ENCODE measurements around the gene LBX2. TPM values are rescaled to one million over a fixed set of nuclear protein-coding genes. Genes with fewer than 3 reads are reported as not detected.
"Not testable (repeated sequence)": the region's sequence is repeated elsewhere in the genome, so short reads cannot be mapped to it uniquely, and the experiment has no call there.

The LBX2 gene
- total RNA-seq, 1 experiment from 2014 or later = 0.97 TPM

- DNase-seq (ENCODE audit: low read depth) = no peak
Measured at GRCh38 chr2:74504591-74504990, 5.2 kb upstream of the LBX2 start.

GRCh38 chr2:74503506-74504475, 4.4 kb upstream of the LBX2 start:
- DNase-seq (ENCODE audit: low read depth) = no peak

GRCh38 chr2:74502720-74503505, 3.5 kb upstream of the LBX2 start:
- peak; percentile 87 for DNase-seq (ENCODE audit: low read depth)

GRCh38 chr2:74502147-74502719, 2.8 kb upstream of the LBX2 start:
- no peak for DNase-seq (ENCODE audit: low read depth)

GRCh38 chr2:74501335-74502071, 2.1 kb upstream of the LBX2 start:
- no peak for DNase-seq (ENCODE audit: low read depth)

GRCh38 chr2:74500578-74500946, 1.2 kb upstream of the LBX2 start:
- DNase-seq (ENCODE audit: low read depth) = no peak

GRCh38 chr2:74499940-74500577, 656 bp upstream of the LBX2 start:
- no peak for DNase-seq (ENCODE audit: low read depth)

GRCh38 chr2:74498500-74499266, 720 bp downstream of the LBX2 start:
- DNase-seq (ENCODE audit: low read depth) = peak; percentile 59

- no peak for DNase-seq (ENCODE audit: low read depth)
Measured at GRCh38 chr2:74497777-74498499, 1.5 kb downstream of the LBX2 start.

- DNase-seq (ENCODE audit: low read depth) = no peak
Measured at GRCh38 chr2:74496997-74497776, 2.2 kb downstream of the LBX2 start.

GRCh38 chr2:74495440-74495839, 4.0 kb downstream of the LBX2 start:
- DNase-seq (ENCODE audit: low read depth) = no peak

- no peak for DNase-seq (ENCODE audit: low read depth)
Measured at GRCh38 chr2:74493546-74493945, 5.9 kb downstream of the LBX2 start.

GRCh38 chr2:74491648-74492544, 7.5 kb downstream of the LBX2 start:
- DNase-seq (ENCODE audit: low read depth) = no peak

- no peak for DNase-seq (ENCODE audit: low read depth)
Measured at GRCh38 chr2:74489906-74490305, 9.5 kb downstream of the LBX2 start.

- no peak for DNase-seq (ENCODE audit: low read depth)
Measured at GRCh38 chr2:74488643-74489481, 10.5 kb downstream of the LBX2 start.

- DNase-seq (ENCODE audit: low read depth) = no peak
Measured at GRCh38 chr2:74486141-74486540, 13.3 kb downstream of the LBX2 start.

GRCh38 chr2:74483675-74484164, 15.7 kb downstream of the LBX2 start:
- not testable (repeated sequence) for DNase-seq (ENCODE audit: low read depth)
